Ishikawa (cell line): ENCODE measurements around the gene BIK.

Source experiments
- EP300 ChIP-seq: IDR thresholded peaks from 2 replicates; pipeline ENCODE4 v1.6.1; 2012; ENCODE audit warnings: borderline replicate concordance
- FOXM1 ChIP-seq: IDR thresholded peaks from 2 replicates; pipeline ENCODE4 v1.6.1; 2012; ENCODE audit warnings: low read depth, borderline replicate concordance
- MAX ChIP-seq: IDR thresholded peaks from 2 replicates; pipeline ENCODE4 v1.6.1; 2012
- RAD21 ChIP-seq: IDR thresholded peaks from 2 replicates; pipeline ENCODE4 v1.6.1; 2012; ENCODE audit warnings: low read depth
- REST ChIP-seq: IDR thresholded peaks from 2 replicates; pipeline ENCODE4 v1.6.1; 2012; ENCODE audit warnings: low read depth, mild to moderate bottlenecking
- TAF1 ChIP-seq: IDR thresholded peaks from 2 replicates; pipeline ENCODE4 v1.6.1; 2012; ENCODE audit warnings: low read depth, mild to moderate bottlenecking
- TCF12 ChIP-seq: IDR thresholded peaks from 2 replicates; pipeline ENCODE4 v1.6.1; 2012; ENCODE audit warnings: low read depth
- ZBTB7A ChIP-seq: IDR thresholded peaks from 2 replicates; pipeline ENCODE4 v1.6.1; 2012; ENCODE audit warnings: low read depth

GRCh38 chr22:43085658-43086606, 24.6 kb upstream of the BIK start:
- no peak for TF ChIP-seq EP300
- TF ChIP-seq FOXM1, result no peak
- no peak for TF ChIP-seq MAX
- TF ChIP-seq REST, result no peak
- no peak for TF ChIP-seq RAD21
- TF ChIP-seq TCF12, result no peak
- TF ChIP-seq ZBTB7A, result no peak
- TF ChIP-seq TAF1, result no peak
